Nasal cavity respiratory epithelium epithelial cell of viscerocranial mucosa (primary cell): Measurements from ENCODE around the gene TP53I11. TPM values are rescaled to one million over a fixed set of nuclear protein-coding genes. Genes with fewer than 3 reads are reported as not detected.

Experiments
- total RNA-seq: library from RNA; depleted of rRNA; stranded (reverse); fragments of >200 nt; gene quantifications from 2 replicates; pipeline ENCODE4 v1.2.3, GENCODE V29; 2014

TP53I11 gene, protein sequence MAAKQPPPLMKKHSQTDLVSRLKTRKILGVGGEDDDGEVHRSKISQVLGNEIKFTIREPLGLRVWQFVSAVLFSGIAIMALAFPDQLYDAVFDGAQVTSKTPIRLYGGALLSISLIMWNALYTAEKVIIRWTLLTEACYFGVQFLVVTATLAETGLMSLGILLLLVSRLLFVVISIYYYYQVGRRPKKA
- 3.1 and 10.4 TPM in 2 replicates for total RNA-seq

DNA sequence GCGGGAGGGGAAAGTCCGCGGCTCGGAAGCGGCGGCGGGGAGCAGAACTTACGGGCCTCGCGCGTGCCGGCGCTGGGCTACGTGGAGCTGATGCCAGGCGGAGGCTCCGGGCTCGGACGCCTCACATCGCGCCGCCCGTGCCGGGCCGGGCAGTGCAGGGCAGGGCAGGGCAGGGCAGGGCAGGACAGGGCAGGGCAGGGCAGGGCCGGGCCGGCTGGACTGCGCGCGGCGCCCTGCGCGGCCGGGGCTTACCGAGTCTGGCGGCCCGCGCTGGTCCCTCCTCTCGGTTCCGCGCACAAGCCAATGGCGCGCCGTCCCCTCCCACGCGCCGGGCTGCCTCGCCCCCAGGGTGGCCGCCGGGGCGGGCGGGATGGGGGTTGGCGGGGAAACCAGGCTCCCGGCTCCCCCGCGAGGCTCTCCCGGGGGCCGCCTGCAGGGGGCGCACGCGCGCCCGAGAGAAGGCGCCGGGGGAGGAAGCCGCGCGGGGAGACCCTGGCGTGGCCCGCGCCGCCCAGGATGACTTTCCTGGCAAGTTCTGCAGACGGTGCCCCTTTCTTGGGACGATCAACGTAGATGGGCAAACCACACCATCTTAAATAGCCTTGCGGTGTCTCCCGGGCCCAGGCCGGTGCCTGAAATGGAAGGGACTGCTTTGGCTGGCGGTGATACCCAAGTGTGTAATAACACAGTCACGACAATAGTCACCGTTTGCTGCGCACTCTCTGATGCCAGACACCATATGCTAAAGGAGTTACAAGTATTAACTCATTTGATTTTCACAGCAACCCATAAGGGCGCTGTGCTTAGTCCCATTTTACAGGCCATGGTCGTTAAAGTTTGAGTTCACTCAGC is at the start of gene TP53I11:
Gene TP53I11, minus strand, starts transcription at position 259 of the 852 bp plus-strand sequence. CDS start 12,548 bp downstream, outside the sequence.

Other genes starting within 250 kb of the TP53I11 start
- 0.07 TPM in 1 of 2 replicates, not detected in the other for gene TSPAN18, start 223.9 kb downstream of the TP53I11 start, total RNA-seq
- 6.5 and 13.9 TPM in 2 replicates for gene PRDM11, start 195.8 kb upstream of the TP53I11 start, total RNA-seq